EH (cell line): ENCODE data around the gene MTFR1L.
A peak's percentile ranks its signal among the peaks of the same experiment; 100 is the strongest.

Source experiments
- DNase-seq: peaks from one replicate; pipeline ENCODE4 v3.0.0-alpha.2; 2015; ENCODE audit warnings: low read depth

MTFR1L gene

GRCh38 chr1:25819491-25820246 lies at the start of gene MTFR1L:
Gene MTFR1L, plus strand, starts transcription at chr1:25819954. Its CDS starts 3,151 bp downstream, at chr1:25823105.
- peak; percentile 77 for DNase-seq

- no peak for DNase-seq
Observed at GRCh38 chr1:25770541-25771220, 49.1 kb upstream of the MTFR1L start.

- DNase-seq = peak; percentile 30
Observed at GRCh38 chr1:25771221-25772114, 48.3 kb upstream of the MTFR1L start.

- DNase-seq = no peak
Observed at GRCh38 chr1:25772164-25772563, 47.6 kb upstream of the MTFR1L start.

GRCh38 chr1:25772692-25773245 lies 47.0 kb upstream of the MTFR1L start:
- DNase-seq = peak; percentile 28

- DNase-seq = peak; percentile 85
Observed at GRCh38 chr1:25773441-25774125, 46.2 kb upstream of the MTFR1L start.

- no peak for DNase-seq
Observed at GRCh38 chr1:25774206-25774803, 45.4 kb upstream of the MTFR1L start.

- peak; percentile 26 for DNase-seq
Observed at GRCh38 chr1:25774921-25775771, 44.6 kb upstream of the MTFR1L start.

GRCh38 chr1:25779388-25779787 lies 40.4 kb upstream of the MTFR1L start:
- no peak for DNase-seq

- no peak for DNase-seq
Observed at GRCh38 chr1:25779894-25780293, 39.9 kb upstream of the MTFR1L start.

- no peak for DNase-seq
Observed at GRCh38 chr1:25780318-25781129, 39.2 kb upstream of the MTFR1L start.

- DNase-seq = no peak
Observed at GRCh38 chr1:25781130-25781433, 38.7 kb upstream of the MTFR1L start.

- DNase-seq = no peak
Observed at GRCh38 chr1:25782608-25783201, 37.0 kb upstream of the MTFR1L start.

- peak; percentile 89 for DNase-seq
Observed at GRCh38 chr1:25784575-25785051, 35.1 kb upstream of the MTFR1L start.

- DNase-seq = no peak
Observed at GRCh38 chr1:25785333-25786067, 34.3 kb upstream of the MTFR1L start.

- DNase-seq = peak; percentile 75
Observed at GRCh38 chr1:25786887-25787759, 32.6 kb upstream of the MTFR1L start.

- DNase-seq = no peak
Observed at GRCh38 chr1:25787760-25788166, 32.0 kb upstream of the MTFR1L start.
